Measurements from ENCODE around the gene INSR.
"Not testable (repeated sequence)": the region's sequence is repeated elsewhere in the genome, so short reads cannot be mapped to it uniquely, and the experiment has no call there.

INSR gene

GRCh38 chr19:7257148-7258040 lies 36.8 kb downstream of the INSR start:
- DNase-seq, result no peak

GRCh38 chr19:7255631-7256030 lies 38.6 kb downstream of the INSR start:
- DNase-seq, result no peak

- DNase-seq, result no peak
Measured at GRCh38 chr19:7255119-7255518, 39.1 kb downstream of the INSR start.

GRCh38 chr19:7254590-7254989 lies 39.6 kb downstream of the INSR start:
- DNase-seq, result no peak

- DNase-seq, result no peak
Measured at GRCh38 chr19:7252364-7252763, 41.9 kb downstream of the INSR start.

- DNase-seq, result no peak
Measured at GRCh38 chr19:7251494-7251893, 42.7 kb downstream of the INSR start.

GRCh38 chr19:7250951-7251350 lies 43.3 kb downstream of the INSR start:
- no peak for DNase-seq

- no peak for DNase-seq
Measured at GRCh38 chr19:7250057-7250596, 44.1 kb downstream of the INSR start.

- no peak for DNase-seq
Measured at GRCh38 chr19:7247155-7247554, 47.1 kb downstream of the INSR start.

- no peak for DNase-seq
Measured at GRCh38 chr19:7246601-7247000, 47.6 kb downstream of the INSR start.

- DNase-seq, result peak; percentile 9
Measured at GRCh38 chr19:7242601-7243258, 51.5 kb downstream of the INSR start.

GRCh38 chr19:7238051-7238450 lies 56.2 kb downstream of the INSR start:
- DNase-seq, result no peak

- no peak for DNase-seq
Measured at GRCh38 chr19:7236153-7236552, 58.1 kb downstream of the INSR start.

- DNase-seq, result no peak
Measured at GRCh38 chr19:7230826-7231225, 63.4 kb downstream of the INSR start.

- no peak for DNase-seq
Measured at GRCh38 chr19:7229735-7230134, 64.5 kb downstream of the INSR start.

- no peak for DNase-seq
Measured at GRCh38 chr19:7228935-7229541, 65.2 kb downstream of the INSR start.

- DNase-seq, result no peak
Measured at GRCh38 chr19:7227735-7228134, 66.5 kb downstream of the INSR start.

- DNase-seq, result not testable (repeated sequence)
Measured at GRCh38 chr19:7227149-7227548, 67.1 kb downstream of the INSR start.

GRCh38 chr19:7226739-7227138 lies 67.5 kb downstream of the INSR start:
- no peak for DNase-seq

- no peak for DNase-seq
Measured at GRCh38 chr19:7225741-7226140, 68.5 kb downstream of the INSR start.

GRCh38 chr19:7224995-7225394 lies 69.2 kb downstream of the INSR start:
- no peak for DNase-seq

GRCh38 chr19:7224209-7224686 lies 70.0 kb downstream of the INSR start:
- DNase-seq, result no peak

- no peak for DNase-seq
Measured at GRCh38 chr19:7223429-7223828, 70.8 kb downstream of the INSR start.

GRCh38 chr19:7219056-7219455 lies 75.2 kb downstream of the INSR start:
- DNase-seq, result no peak

Measured in HCEC 1CT (cell line).